Liver (tissue), 9 donors: Measurements from ENCODE around the gene TMEM175. TPM values are rescaled to one million over a fixed set of nuclear protein-coding genes. Genes with fewer than 3 reads are reported as not detected.

ENCODE experiments used
- DNase-seq: peaks from one replicate; pipeline ENCODE4 v3.0.0-alpha.2; 2017; ENCODE audit warnings: low spot score
- H3K27ac ChIP-seq, 2 donors: one replicate each; pipeline ENCODE4 v1.7.0; 2013; ENCODE audit warnings: inconsistent platforms in 2 of 2, low read length in 2 of 2, control low read depth in 1 of 2, low read depth in 1 of 2, mild to moderate bottlenecking in 1 of 2
- H3K27me3 ChIP-seq, 4 donors: one replicate each; pipeline versions ENCODE4 v1.6.1 to v1.7.0; 2013; ENCODE audit warnings: low read length in 3 of 4, inconsistent platforms in 1 of 4, mild to moderate bottlenecking in 1 of 4, moderate library complexity in 1 of 4; ENCODE audit not compliant: control insufficient read depth in 4 of 4, insufficient read depth in 4 of 4
- H3K36me3 ChIP-seq, 4 donors: one replicate each; pipeline versions ENCODE4 v1.6.1 to v1.7.0; 2013; ENCODE audit warnings: low read length in 3 of 4, mild to moderate bottlenecking in 3 of 4, low read depth in 1 of 4, moderate library complexity in 1 of 4; ENCODE audit not compliant: control insufficient read depth in 4 of 4, insufficient read depth in 3 of 4
- H3K4me1 ChIP-seq, 4 donors: one replicate each; pipeline versions ENCODE4 v1.6.1 to v1.7.0; 2013; ENCODE audit warnings: low read length in 3 of 4, mild to moderate bottlenecking in 3 of 4, moderate library complexity in 1 of 4; ENCODE audit not compliant: control insufficient read depth in 4 of 4, insufficient read depth in 4 of 4
- H3K4me3 ChIP-seq, 3 donors: one replicate each; pipeline versions ENCODE4 v1.6.1 to v1.7.0; 2013; ENCODE audit warnings: low read length in 3 of 3, control low read depth in 1 of 3, low read depth in 1 of 3, mild to moderate bottlenecking in 1 of 3
- H3K9ac ChIP-seq, 2 donors: one replicate each; pipeline ENCODE4 v1.7.0; 2013; ENCODE audit warnings: low read length in 2 of 2, mild to moderate bottlenecking in 2 of 2, moderate library complexity in 2 of 2, control low read depth in 1 of 2, low read depth in 1 of 2
- H3K9me3 ChIP-seq, 4 donors: one replicate each; pipeline versions ENCODE4 v1.6.1 to v1.7.0; 2013; ENCODE audit warnings: low read length in 3 of 4; ENCODE audit not compliant: control insufficient read depth in 4 of 4
- CTCF ChIP-seq: fragments of 150-350 bp; IDR thresholded peaks from 2 replicates; pipeline ENCODE4 v1.5.1; 2017; ENCODE audit warnings: improper control_type of control experiment, low read depth, low read length; ENCODE audit not compliant: missing input control
- EGR1 ChIP-seq, 2 donors: IDR thresholded peaks; 2 replicates each; pipeline ENCODE4 v1.6.1; 2016 to 2018; ENCODE audit warnings: antibody characterized with exemption in 2 of 2, low read depth in 2 of 2
- FOXA1 ChIP-seq: IDR thresholded peaks from 2 replicates; pipeline ENCODE4 v1.6.1; 2016; ENCODE audit warnings: antibody characterized with exemption
- GABPA ChIP-seq, 2 donors: IDR thresholded peaks in 1 of 2; conservative IDR thresholded peaks in 1 of 2; 2 replicates each; pipeline ENCODE4 v1.6.1; 2016; ENCODE audit warnings: antibody characterized with exemption in 2 of 2, mild to moderate bottlenecking in 1 of 2, moderate library complexity in 1 of 2
- HNF4G ChIP-seq: IDR thresholded peaks from 2 replicates; pipeline ENCODE4 v1.6.1; 2016; ENCODE audit warnings: antibody characterized with exemption
- JUND ChIP-seq, 2 donors: IDR thresholded peaks; 2 replicates each; pipeline ENCODE4 v1.6.1; 2016; ENCODE audit warnings: antibody characterized with exemption in 2 of 2
- MAX ChIP-seq: IDR thresholded peaks from 2 replicates; pipeline ENCODE4 v1.6.1; 2016; ENCODE audit warnings: antibody characterized with exemption
- NR2F2 ChIP-seq: IDR thresholded peaks from 2 replicates; pipeline ENCODE4 v1.6.1; 2016; ENCODE audit warnings: antibody characterized with exemption
- SP1 ChIP-seq: IDR thresholded peaks from 2 replicates; pipeline ENCODE4 v1.6.1; 2018; ENCODE audit warnings: antibody characterized with exemption, mild to moderate bottlenecking
- TAF1 ChIP-seq: conservative IDR thresholded peaks from 2 replicates; pipeline ENCODE4 v1.6.1; 2016; ENCODE audit warnings: antibody characterized with exemption, mild to moderate bottlenecking
- YY1 ChIP-seq: IDR thresholded peaks from 2 replicates; pipeline ENCODE4 v1.6.1; 2016; ENCODE audit warnings: antibody characterized with exemption, mild to moderate bottlenecking
- ZBTB33 ChIP-seq: IDR thresholded peaks from 2 replicates; pipeline ENCODE4 v1.6.1; 2016; ENCODE audit warnings: antibody characterized with exemption
- WGBS: extraction: QIAGEN DNeasy Blood & Tissue Kit; methylation state at CpG from one replicate; pipeline ENCODE4 v1.1.7; 2013; 5-methylcytosine and 5-hydroxymethylcytosine counted together
- polyA plus RNA-seq, 2 donors: library from polyadenylated mRNA; stranded (reverse) in 1 of 2; unstranded in 1 of 2; fragments of 200-250 nt in 1 of 2; fragments of >200 nt in 1 of 2; fragmentation: Nextera tagmentation in 1 of 2; extraction: Ambion mirVana in 1 of 2; gene quantifications; one replicate each; pipeline versions ENCODE4 v1.2.1 to v1.2.3, GENCODE V29; 2013 to 2015
- total RNA-seq, 2 donors: library from RNA; depleted of rRNA; stranded (reverse); fragments of >200 nt; gene quantifications; one replicate each; pipeline ENCODE4 v1.2.3, GENCODE V29; 2014
- TF ChIP-seq, protein P1 (sequence below): IDR thresholded peaks from 2 replicates; pipeline ENCODE4 v1.6.1; 2016; ENCODE audit warnings: antibody characterized with exemption
- donor health status: healthy.
- donor health status: healthy.
- donor health status: healthy.
- donor health status: healthy.
- donor health status: healthy.

Gene TMEM175
- total and polyA plus RNA-seq, 4 donors = 18.6 to 26.3 (median 25.5) TPM

DNA sequence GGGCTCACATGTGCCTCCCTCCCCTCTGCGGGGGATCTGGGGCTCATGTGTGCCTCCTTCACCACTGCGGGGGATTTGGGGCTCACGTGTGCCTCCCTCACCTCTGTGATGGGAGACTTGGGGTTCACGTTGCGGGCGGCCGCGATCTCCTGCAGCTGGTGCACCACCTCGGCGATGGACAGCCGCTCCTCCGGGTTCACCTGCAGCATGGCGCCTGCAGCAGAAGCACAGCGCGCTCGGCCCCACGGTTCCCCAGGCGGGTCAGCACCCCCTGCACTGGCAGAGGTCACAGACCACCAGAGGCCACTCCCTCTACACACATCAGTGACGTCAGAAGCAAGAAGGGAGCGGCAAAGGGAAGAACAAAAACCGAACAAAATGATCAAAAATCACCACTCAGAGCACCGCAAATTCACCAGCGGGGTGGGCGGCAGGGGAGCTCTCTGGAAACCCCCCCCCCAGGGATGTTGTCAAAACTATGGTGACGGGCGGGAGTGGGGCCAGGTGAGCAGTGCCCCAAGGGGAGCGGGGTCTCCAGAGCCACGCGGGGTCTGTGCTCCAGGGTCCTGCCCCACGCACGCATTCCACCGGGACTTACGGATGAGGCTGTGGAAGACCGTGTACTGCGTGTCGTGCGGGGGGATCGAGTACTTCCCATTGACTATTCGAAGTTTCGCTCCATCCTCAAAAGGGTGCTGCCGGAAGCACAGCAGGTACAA is 38.8 kb upstream of the TMEM175 start:
- Histone ChIP-seq H3K4me1 (no peaks in the 10 kb centered on the region), H3K36me3 (peaks cover 6 to 66% (median 17%) of the 10 kb centered on the region in 4 donors), H3K27ac (no peak overlapping the region), H3K9me3 (no peaks in the 10 kb centered on the region), H3K27me3 (no peaks in the 10 kb centered on the region), H3K4me3 (no peak overlapping the region), H3K9ac (no peak overlapping the region)
- no peak for DNase-seq
- WGBS = 97% methylated on average over 41 of the region's 41 CpGs
- TF ChIP-seq SP1 (no peak), CTCF (no peak)

- DNase-seq = no peak
- Histone ChIP-seq H3K36me3 (peaks cover 6 to 59% (median 16%) of the 10 kb centered on the region in 4 donors), H3K27me3 (no peaks in the 10 kb centered on the region), H3K27ac (no peak overlapping the region), H3K4me1 (no peaks in the 10 kb centered on the region), H3K9ac (no peak overlapping the region), H3K9me3 (no peaks in the 10 kb centered on the region), H3K4me3 (no peak overlapping the region)
- 95% methylated on average over 40 of the region's 40 CpGs for WGBS
- TF ChIP-seq MAX = no peak
- no peak for TF ChIP-seq EGR1 (IDR thresholded peaks at IDR 0.05; ENCODE audit: low read depth in 2 of 2)
- TF ChIP-seq TAF1 = no peak
- TF ChIP-seq, protein P1, sequence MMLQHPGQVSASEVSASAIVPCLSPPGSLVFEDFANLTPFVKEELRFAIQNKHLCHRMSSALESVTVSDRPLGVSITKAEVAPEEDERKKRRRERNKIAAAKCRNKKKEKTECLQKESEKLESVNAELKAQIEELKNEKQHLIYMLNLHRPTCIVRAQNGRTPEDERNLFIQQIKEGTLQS = no peak
- no peak for TF ChIP-seq JUND (IDR thresholded peaks at IDR 0.05)
- TF ChIP-seq CTCF = no peak
- TF ChIP-seq ZBTB33 = no peak
- no peak for TF ChIP-seq HNF4G
- TF ChIP-seq GABPA (IDR thresholded peaks at IDR 0.05 in 1 of 2, conservative IDR thresholded peaks at IDR 0.05 in 1 of 2) = no peak
- TF ChIP-seq NR2F2 = no peak
- no peak for TF ChIP-seq FOXA1
- TF ChIP-seq YY1 = no peak
These were observed 38.1 kb upstream of the TMEM175 start for GRCh38 chr4:893995-894705.
